WTC11 (cell line): ENCODE data around the gene ADAM19. TPM values are rescaled to one million over a fixed set of nuclear protein-coding genes. Genes with fewer than 3 reads are reported as not detected.

Source experiments
- ATAC-seq: fragments of 200-7000 bp; cut with Tn5 transposase; 2 replicates; pipeline ENCODE4 v1.10.0; 2021; ENCODE audit warnings: mild to moderate bottlenecking, moderate library complexity
- CTCF ChIA-PET: fragments of 300-600 bp; sonication (Branson Sonifier 250); formaldehyde crosslinking; loops from one replicate; lab custom pipeline; 2021; ENCODE audit warnings: antibody characterized with exemption; lab: Charles Lee
- POLR2A ChIA-PET: fragments of 350-600 bp; sonication (Branson Sonifier 250); formaldehyde crosslinking; loops from one replicate; lab custom pipeline; 2021; ENCODE audit warnings: antibody characterized with exemption; lab: Charles Lee
- DNase-seq: peaks from one replicate; pipeline ENCODE4 v3.0.0; 2021; ENCODE audit warnings: low spot score
- H3K27ac Mint-ChIP-seq: 2 replicates; pipeline ENCODE4 v1.8.0; 2021; ENCODE audit warnings: mixed read lengths
- H3K27me3 Mint-ChIP-seq: 2 replicates; pipeline ENCODE4 v1.8.0; 2021; ENCODE audit warnings: low read depth, mild to moderate bottlenecking, moderate library complexity, mixed read lengths
- H3K36me3 Mint-ChIP-seq: 2 replicates; pipeline ENCODE4 v1.8.0; 2021; ENCODE audit warnings: mixed read lengths
- H3K4me1 Mint-ChIP-seq: 2 replicates; pipeline ENCODE4 v1.8.0; 2022; ENCODE audit warnings: mixed read lengths
- H3K4me3 Mint-ChIP-seq: 2 replicates; pipeline ENCODE4 v1.8.0; 2021; ENCODE audit warnings: mild to moderate bottlenecking, moderate library complexity, mixed read lengths
- H3K9me3 Mint-ChIP-seq: 2 replicates; pipeline ENCODE4 v1.8.0; 2021; ENCODE audit warnings: mixed read lengths
- AFF4 ChIP-seq: sonication (generic); formaldehyde crosslinking; IDR thresholded peaks from 2 replicates; pipeline ENCODE4 v1.8.1; 2023; ENCODE audit warnings: mild to moderate bottlenecking, missing genetic modification reagents, borderline replicate concordance
- ATF3 ChIP-seq: sonication (generic); formaldehyde crosslinking; conservative IDR thresholded peaks from 2 replicates; pipeline ENCODE4 v1.8.1; 2022; ENCODE audit warnings: mild to moderate bottlenecking, missing genetic modification reagents
- ATF6 ChIP-seq: sonication (generic); formaldehyde crosslinking; IDR thresholded peaks from 2 replicates; pipeline ENCODE4 v1.8.1; 2023; ENCODE audit warnings: mild to moderate bottlenecking, missing genetic modification reagents
- CDX4 ChIP-seq: fragments of 250-450 bp; sonication (Bioruptor Pico); IDR thresholded peaks from 2 replicates; pipeline ENCODE4 v1.9.0; 2021; ENCODE audit warnings: moderate library complexity, mild to moderate bottlenecking, inconsistent platforms, borderline replicate concordance
- E2F4 ChIP-seq: sonication (generic); formaldehyde crosslinking; IDR thresholded peaks from 2 replicates; pipeline ENCODE4 v1.8.1; 2022; ENCODE audit warnings: low read depth, mild to moderate bottlenecking, moderate library complexity, missing genetic modification reagents, borderline replicate concordance
- ELF4 ChIP-seq: sonication (generic); formaldehyde crosslinking; IDR thresholded peaks from 2 replicates; pipeline ENCODE4 v1.8.1; 2022; ENCODE audit warnings: low read depth, mild to moderate bottlenecking, moderate library complexity, missing genetic modification reagents
- FOXP1 ChIP-seq: sonication (generic); formaldehyde crosslinking; IDR thresholded peaks from 2 replicates; pipeline ENCODE4 v1.8.0; 2022; ENCODE audit warnings: missing genetic modification reagents, mild to moderate bottlenecking, moderate library complexity, borderline replicate concordance
- FOXP4 ChIP-seq: sonication (generic); formaldehyde crosslinking; IDR thresholded peaks from 2 replicates; pipeline ENCODE4 v1.8.0; 2022; ENCODE audit warnings: mild to moderate bottlenecking, missing genetic modification reagents
- GTF2I ChIP-seq: fragments of 250-450 bp; sonication (Bioruptor Pico); conservative IDR thresholded peaks from 2 replicates; pipeline ENCODE4 v1.4.0; 2021; ENCODE audit warnings: mild to moderate bottlenecking
- KAT7 ChIP-seq: sonication (generic); formaldehyde crosslinking; IDR thresholded peaks from 2 replicates; pipeline ENCODE4 v1.8.1; 2023; ENCODE audit warnings: missing genetic modification reagents, mild to moderate bottlenecking, borderline replicate concordance
- MLX ChIP-seq: sonication (generic); formaldehyde crosslinking; IDR thresholded peaks from 2 replicates; pipeline ENCODE4 v1.8.1; 2023; ENCODE audit warnings: mild to moderate bottlenecking, missing genetic modification reagents, moderate library complexity
- SMAD4 ChIP-seq: sonication (generic); formaldehyde crosslinking; IDR thresholded peaks from 2 replicates; pipeline ENCODE4 v1.8.0; 2022; ENCODE audit warnings: mild to moderate bottlenecking, missing genetic modification reagents
- USF2 ChIP-seq: sonication (generic); formaldehyde crosslinking; IDR thresholded peaks from 2 replicates; pipeline ENCODE4 v1.8.1; 2023; ENCODE audit warnings: mild to moderate bottlenecking, missing genetic modification reagents, moderate library complexity
- ZMAT4 ChIP-seq: fragments of 250-450 bp; sonication (Bioruptor Pico); IDR thresholded peaks from 2 replicates; pipeline ENCODE4 v1.9.0; 2021; ENCODE audit warnings: mild to moderate bottlenecking
- ZNF263 ChIP-seq: sonication (generic); formaldehyde crosslinking; IDR thresholded peaks from 2 replicates; pipeline ENCODE4 v1.8.1; 2022; ENCODE audit warnings: low read depth, mild to moderate bottlenecking, moderate library complexity, missing genetic modification reagents
- ZNF396 ChIP-seq: fragments of 250-450 bp; sonication (Bioruptor Pico); IDR thresholded peaks from 2 replicates; pipeline ENCODE4 v1.8.0; 2021; ENCODE audit warnings: mild to moderate bottlenecking, moderate library complexity, borderline replicate concordance
- ZNF671 ChIP-seq: fragments of 250-450 bp; sonication (Bioruptor Pico); IDR thresholded peaks from 2 replicates; pipeline ENCODE4 v1.8.0; 2021; ENCODE audit warnings: mild to moderate bottlenecking
- total RNA-seq: library from RNA; stranded (reverse); gene quantifications from 3 replicates; pipeline ENCODE4 v1.2.3, GENCODE V29; 2021

ADAM19 gene
- total RNA-seq, 1 experiment from 2014 or later: 28.6 TPM

- CTCF ChIA-PET: interaction anchor here (1.5 to 7.1 kb wide), 2 partner anchors 8 to 11 kb away, joined by 4 to 57 read pairs; no protein-coding TSS in a partner anchor
- Mint-ChIP-seq H3K27me3 (peaks cover 53% of the 10 kb centered on the region), H3K27ac (no peak overlapping the region), H3K4me3 (no peak overlapping the region), H3K36me3 (no peaks in the 10 kb centered on the region), H3K4me1 (peaks cover 25% of the 10 kb centered on the region), H3K9me3 (no peaks in the 10 kb centered on the region)
- ATAC-seq: no peak
- POLR2A ChIA-PET: no interaction called here
- no peak for DNase-seq
- no peak for TF ChIP-seq ATF3 (CRISPR knock-in tag)
- no peak for TF ChIP-seq AFF4
- TF ChIP-seq SMAD4 (CRISPR knock-in tag): no peak
- no peak for TF ChIP-seq MLX (CRISPR knock-in tag)
- TF ChIP-seq ZMAT4 (CRISPR knock-in tag): no peak
- TF ChIP-seq CDX4 (CRISPR knock-in tag): no peak
Measured at GRCh38 chr5:157463081-157463480, 112.5 kb downstream of the ADAM19 start.

- H3K36me3 Mint-ChIP-seq: no peaks in the 10 kb centered on the region
- no peak overlapping the region for H3K27ac Mint-ChIP-seq
- ChIA-PET POLR2A (no interaction called here), CTCF (interaction anchor here (1.2 to 7.1 kb wide), 3 partner anchors 10 to 119 kb away, joined by 4 to 57 read pairs (median 5); no protein-coding TSS in a partner anchor)
- peaks cover 53% of the 10 kb centered on the region for H3K27me3 Mint-ChIP-seq
- ATAC-seq (no peak), DNase-seq (no peak)
- TF ChIP-seq SMAD4 (CRISPR knock-in tag) (no peak), FOXP1 (CRISPR knock-in tag) (no peak), ZNF671 (CRISPR knock-in tag) (no peak), ZNF396 (CRISPR knock-in tag) (no peak), FOXP4 (CRISPR knock-in tag) (no peak), GTF2I (CRISPR knock-in tag) (no peak), ELF4 (CRISPR knock-in tag) (no peak), ATF6 (CRISPR knock-in tag) (no peak), KAT7 (CRISPR knock-in tag) (no peak), USF2 (no peak), E2F4 (CRISPR knock-in tag) (no peak), ZNF263 (CRISPR knock-in tag) (no peak)
- H3K4me3 Mint-ChIP-seq: peak overlapping the region; percentile 73
- peaks cover 28% of the 10 kb centered on the region for H3K4me1 Mint-ChIP-seq
- H3K9me3 Mint-ChIP-seq: no peaks in the 10 kb centered on the region
Measured at GRCh38 chr5:157460921-157461792, 114.4 kb downstream of the ADAM19 start.
